GM18867 (cell line): ENCODE measurements around the gene YWHAB.

Experiments
- ATAC-seq: cut with Tn5 transposase; IDR thresholded peaks from one replicate; pipeline ENCODE4 v1.9.1; 2021; ENCODE audit warnings: mild to moderate bottlenecking, moderate library complexity; ENCODE audit not compliant: unreplicated experiment

The YWHAB gene

DNA sequence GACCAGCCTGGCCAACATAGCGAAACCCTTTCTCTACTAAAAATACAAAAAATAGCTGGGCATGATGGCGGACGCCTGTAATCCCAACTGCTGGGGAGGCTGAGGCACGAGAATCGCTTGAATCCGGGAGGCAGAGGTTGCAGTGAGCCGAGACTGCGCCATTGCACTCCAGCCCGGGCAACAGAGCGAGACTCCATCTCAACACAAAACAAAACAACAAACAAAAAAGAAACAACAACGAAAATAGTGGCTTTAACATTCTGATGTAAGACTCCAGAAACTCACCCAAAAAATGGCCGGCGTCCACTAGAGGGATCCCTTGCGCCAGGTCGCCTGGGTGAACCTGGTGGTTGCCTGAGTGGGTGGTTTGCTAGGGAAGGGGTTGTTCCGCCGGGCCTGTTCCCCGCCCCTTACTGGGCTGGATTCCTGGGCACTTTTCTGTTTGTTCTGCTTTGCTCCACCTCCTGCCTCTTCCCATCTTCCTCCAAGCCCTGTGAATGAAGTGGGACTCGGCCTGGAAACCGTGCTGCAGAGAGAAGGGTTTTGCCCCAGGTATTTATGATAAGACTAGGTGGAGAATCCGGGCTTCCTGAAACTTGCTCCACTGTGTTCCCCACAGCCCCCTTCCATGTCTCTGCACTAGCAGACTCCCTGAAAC is 25.9 kb downstream of the YWHAB start:
- peak; percentile 37 for ATAC-seq

- no peak for ATAC-seq
These were observed 26.7 kb downstream of the YWHAB start for GRCh38 chr20:44912189-44912588.

GRCh38 chr20:44914924-44915323 is 29.4 kb downstream of the YWHAB start:
- no peak for ATAC-seq

- ATAC-seq: no peak
These were observed 31.1 kb downstream of the YWHAB start for GRCh38 chr20:44916586-44916985.

DNA sequence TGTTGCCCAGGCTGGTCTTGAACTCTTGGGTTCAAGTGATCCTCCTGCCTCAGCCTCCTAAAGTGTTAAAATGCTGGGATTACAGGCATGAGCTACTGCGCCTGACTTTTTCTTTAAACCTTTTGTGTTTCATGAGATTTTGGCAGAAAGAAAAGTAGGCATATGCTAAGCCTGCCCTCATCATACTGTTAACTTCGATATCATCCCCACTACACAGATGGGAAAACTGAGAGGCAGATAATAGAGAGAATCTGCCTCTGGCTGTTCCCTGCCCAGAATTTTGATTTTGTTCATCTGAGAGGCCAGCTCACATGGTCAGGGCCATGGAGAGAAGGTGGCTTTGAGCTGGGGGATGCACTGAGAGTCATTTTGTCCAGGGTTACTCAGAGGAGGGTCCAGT is 31.9 kb downstream of the YWHAB start:
- no peak for ATAC-seq

GRCh38 chr20:44918342-44918741 is 32.8 kb downstream of the YWHAB start:
- no peak for ATAC-seq

DNA sequence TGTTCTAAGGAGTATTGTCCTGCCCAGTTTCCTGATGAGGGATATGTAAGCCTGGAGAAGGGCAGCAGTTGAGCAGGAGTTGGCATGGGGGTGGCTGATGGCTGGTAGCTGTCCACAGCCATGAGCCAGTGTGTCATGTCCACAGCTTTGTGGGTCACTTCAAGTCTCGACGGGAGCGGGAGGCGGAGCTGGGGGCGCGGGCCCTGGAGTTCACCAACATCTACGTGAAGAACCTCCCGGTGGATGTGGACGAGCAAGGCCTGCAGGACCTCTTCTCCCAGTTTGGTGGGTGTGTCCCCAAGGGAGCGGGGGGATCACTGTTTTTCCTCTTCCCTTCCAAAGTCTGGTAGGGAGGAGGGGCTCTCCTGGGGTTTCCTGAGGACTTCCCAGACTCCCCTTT is 33.3 kb downstream of the YWHAB start:
- ATAC-seq: no peak

- no peak for ATAC-seq
These were observed 35.9 kb downstream of the YWHAB start for GRCh38 chr20:44921447-44921846.

GRCh38 chr20:44924541-44924940 is 39.0 kb downstream of the YWHAB start:
- no peak for ATAC-seq

- ATAC-seq: no peak
These were observed 43.1 kb downstream of the YWHAB start for GRCh38 chr20:44928595-44928994.

GRCh38 chr20:44930517-44931168 is 45.1 kb downstream of the YWHAB start:
- ATAC-seq: no peak

- no peak for ATAC-seq
These were observed 46.4 kb downstream of the YWHAB start for GRCh38 chr20:44931911-44932310.

DNA sequence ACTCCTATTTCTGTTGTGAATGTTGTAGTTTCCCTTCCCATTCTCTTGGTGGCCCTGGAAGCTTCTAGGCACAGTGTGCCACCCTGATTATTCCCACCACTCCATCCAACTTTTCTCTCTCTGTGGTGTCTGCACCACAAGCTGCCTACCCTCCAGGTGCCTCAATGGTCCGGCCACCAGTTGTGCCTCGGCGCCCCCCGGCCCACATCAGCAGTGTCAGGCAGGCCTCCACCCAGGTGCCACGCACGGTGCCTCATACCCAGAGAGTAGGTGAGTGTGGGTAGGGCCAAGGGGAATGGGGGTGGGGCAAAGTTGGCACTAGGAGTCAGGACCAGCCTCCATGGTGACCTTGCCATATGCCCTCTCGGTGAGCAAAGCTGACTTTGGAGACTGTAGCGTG is 47.4 kb downstream of the YWHAB start:
- no peak for ATAC-seq

GRCh38 chr20:44936510-44936909 is 51.0 kb downstream of the YWHAB start:
- ATAC-seq: no peak

DNA sequence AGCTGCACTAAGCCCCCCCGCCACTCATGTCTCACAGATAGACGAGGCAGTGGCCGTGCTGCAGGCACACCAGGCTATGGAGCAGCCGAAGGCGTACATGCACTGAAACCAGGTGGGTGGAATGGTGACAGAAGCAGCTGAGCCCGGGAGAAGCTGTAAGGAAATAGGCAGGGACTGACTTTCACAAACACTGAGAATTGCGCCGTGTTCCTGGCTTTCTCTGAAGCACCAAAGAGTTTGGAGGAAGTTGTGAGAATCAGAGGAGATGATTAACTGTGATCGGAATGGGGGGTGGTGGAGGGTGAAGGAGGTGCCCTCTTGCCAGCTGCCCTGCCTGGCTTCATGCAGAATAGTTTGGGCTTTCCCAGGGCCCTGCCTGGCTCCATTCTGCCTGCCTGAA is 53.1 kb downstream of the YWHAB start:
- ATAC-seq: no peak

DNA sequence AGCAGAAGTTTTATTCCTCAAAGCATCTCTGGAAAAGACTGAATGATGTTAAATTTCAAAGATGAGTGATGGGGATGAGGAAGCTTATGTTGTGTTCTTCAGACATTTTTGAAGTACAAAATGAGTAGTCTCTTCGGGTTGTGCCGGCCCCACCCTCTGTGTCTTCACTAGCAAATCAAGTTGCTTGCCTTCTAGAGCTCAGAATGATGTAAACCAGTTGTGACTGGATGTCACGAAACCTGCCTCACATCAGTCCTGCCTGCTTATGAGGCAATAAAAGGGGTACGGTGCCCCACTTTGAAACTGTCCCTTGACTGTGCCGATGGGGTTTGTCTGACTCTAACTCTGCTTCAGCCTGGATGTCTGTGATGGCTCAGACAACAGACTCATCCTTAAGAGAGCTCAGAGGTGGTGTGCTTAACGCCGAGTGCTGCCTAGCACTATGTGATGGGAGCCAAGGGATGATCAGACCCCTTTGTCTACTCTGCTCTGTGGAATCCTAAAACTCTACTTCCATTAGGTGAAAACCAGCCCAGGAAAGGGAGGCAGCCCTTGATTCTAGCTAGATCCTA is 55.7 kb downstream of the YWHAB start:
- no peak for ATAC-seq

DNA sequence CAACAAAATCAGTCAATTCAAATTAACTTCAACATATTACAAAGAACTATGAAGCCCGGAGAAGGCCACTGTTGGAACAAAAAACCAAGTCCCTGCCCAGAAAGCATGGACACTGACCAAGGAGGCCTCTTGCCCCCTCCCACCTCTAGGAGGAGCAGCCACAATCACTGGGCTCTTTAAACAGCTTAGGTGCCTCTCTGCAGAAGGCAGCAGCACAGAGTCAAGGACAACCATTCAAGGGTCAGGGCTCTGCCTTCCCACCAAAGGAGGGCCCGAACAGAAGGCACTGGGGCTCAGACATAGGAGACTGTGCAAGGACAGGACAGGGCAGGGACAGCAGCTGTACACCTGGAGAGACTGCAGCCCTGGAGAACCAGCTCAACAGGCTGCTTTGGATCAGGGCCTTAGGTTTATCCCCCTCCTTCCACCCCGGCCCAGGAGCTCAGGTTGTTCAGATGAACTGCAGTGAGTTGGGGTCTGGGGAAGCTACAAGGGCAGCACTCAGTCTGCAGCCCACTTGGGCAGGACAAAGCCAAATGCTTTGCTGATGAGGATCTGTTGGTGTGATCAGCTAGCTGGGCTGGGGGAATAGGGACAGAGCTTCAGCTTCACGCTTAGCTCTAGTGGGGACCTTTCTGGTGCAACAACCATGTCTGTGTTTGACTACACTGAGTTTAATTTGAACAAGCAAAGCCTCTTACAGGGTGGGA is 56.9 kb downstream of the YWHAB start:
- no peak for ATAC-seq

- no peak for ATAC-seq
These were observed 58.3 kb downstream of the YWHAB start for GRCh38 chr20:44943828-44944227.

- ATAC-seq: no peak
These were observed 59.8 kb downstream of the YWHAB start for GRCh38 chr20:44945261-44945660.

DNA sequence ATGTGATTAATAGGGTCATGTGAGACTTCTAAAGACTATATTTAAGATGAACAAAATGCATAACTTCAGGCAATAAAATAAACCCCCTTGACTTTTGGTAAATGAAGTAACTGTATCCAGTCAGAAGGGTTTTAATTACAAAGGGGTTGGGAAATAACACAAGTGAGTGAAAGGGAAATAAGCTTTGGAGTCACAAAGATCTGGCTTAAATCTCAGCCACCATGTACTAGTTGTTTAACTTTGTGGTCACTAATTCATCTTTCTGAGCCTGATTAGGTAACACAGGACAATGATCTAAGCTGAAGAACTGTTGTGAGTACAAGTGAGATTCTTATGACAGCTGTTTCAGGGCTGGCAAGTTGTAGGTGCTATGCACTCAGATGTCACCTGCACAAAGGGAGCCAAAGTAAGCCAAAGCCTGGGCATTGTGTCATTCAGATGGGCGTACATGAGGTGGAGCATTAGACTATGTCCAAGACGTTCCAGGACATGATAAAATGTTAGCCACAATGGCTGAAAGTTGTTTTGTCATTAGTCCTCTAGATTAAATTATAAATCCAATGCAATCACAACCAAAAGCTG is 60.9 kb downstream of the YWHAB start:
- ATAC-seq: no peak

GRCh38 chr20:44948107-44948506 is 62.6 kb downstream of the YWHAB start:
- ATAC-seq: no peak

GRCh38 chr20:44948513-44948912 is 63.0 kb downstream of the YWHAB start:
- ATAC-seq: no peak
